GM19324 (cell line): ENCODE results near the gene INPP5K.
"Not testable (repeated sequence)": the region's sequence is repeated elsewhere in the genome, so short reads cannot be mapped to it uniquely, and the experiment has no call there.

Experiments
- ATAC-seq: cut with Tn5 transposase; IDR thresholded peaks from one replicate; pipeline ENCODE4 v1.9.1; 2021; ENCODE audit warnings: mild to moderate bottlenecking, moderate library complexity; ENCODE audit not compliant: unreplicated experiment, low FRiP score

INPP5K gene

GRCh38 chr17:1508709-1509108 lies 7.7 kb downstream of the INPP5K start:
- not testable (repeated sequence) for ATAC-seq

DNA sequence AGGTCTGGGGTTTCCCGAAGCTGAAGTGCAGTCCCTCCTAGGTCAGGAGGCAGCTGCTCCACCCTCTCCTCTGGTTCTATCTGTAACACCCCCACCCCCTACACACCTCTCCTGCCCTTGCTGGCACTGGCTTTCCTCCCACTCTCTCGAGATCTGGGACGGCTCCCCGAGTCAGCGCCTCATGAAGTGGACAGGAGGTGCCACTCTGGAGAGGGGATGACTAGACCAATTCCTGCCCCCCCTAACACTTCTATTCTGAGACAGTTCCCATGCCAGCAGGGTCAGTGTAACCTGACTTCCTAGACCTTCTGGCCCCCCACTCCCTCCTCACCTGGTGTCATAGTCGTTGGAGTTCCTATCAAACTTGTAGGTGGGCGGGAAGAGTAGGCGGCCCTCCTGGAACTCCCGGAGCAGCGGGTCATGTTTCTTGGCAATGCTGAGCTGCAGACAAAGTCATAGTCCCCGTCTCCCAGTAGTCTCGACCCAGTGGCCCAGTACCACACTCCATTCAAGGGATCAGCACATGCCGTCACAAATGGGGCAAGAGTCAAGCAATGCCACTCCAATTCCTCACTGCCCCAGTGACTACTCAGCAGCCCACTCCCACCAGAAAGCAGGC lies 9.7 kb downstream of the INPP5K start:
- ATAC-seq, result no peak

DNA sequence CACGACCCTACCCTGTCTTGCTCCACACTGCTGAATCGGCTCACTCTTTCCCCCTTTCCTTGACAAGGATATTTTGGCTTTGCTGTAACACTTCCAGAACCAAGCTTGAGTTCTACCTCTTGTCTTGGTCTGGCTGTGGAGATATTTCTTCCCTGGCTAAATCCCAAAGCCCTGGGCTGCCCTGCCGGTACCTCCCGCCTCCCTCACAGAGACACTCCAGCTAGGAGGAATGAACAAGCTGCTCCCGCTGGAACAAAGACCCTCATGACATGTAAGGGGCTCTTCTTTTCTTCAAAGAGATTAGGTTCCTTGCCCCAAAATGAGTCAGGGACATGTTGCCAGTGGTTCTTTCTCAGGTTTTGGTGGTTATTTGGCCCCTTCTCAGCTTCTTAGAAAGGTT lies 10.8 kb downstream of the INPP5K start:
- ATAC-seq, result no peak

GRCh38 chr17:1504866-1505265 lies 11.5 kb downstream of the INPP5K start:
- no peak for ATAC-seq

- ATAC-seq, result no peak
These were observed 12.7 kb downstream of the INPP5K start for GRCh38 chr17:1503699-1504098.

GRCh38 chr17:1498869-1499268 lies 17.5 kb downstream of the INPP5K start:
- no peak for ATAC-seq

- no peak for ATAC-seq
These were observed 18.2 kb downstream of the INPP5K start for GRCh38 chr17:1498233-1498632.

- ATAC-seq, result no peak
These were observed 18.6 kb downstream of the INPP5K start for GRCh38 chr17:1497831-1498230.

- ATAC-seq, result no peak
These were observed 19.5 kb downstream of the INPP5K start for GRCh38 chr17:1496869-1497268.

- ATAC-seq, result no peak
These were observed 21.0 kb downstream of the INPP5K start for GRCh38 chr17:1495265-1495989.

- ATAC-seq, result no peak
These were observed 21.6 kb downstream of the INPP5K start for GRCh38 chr17:1494736-1495253.

DNA sequence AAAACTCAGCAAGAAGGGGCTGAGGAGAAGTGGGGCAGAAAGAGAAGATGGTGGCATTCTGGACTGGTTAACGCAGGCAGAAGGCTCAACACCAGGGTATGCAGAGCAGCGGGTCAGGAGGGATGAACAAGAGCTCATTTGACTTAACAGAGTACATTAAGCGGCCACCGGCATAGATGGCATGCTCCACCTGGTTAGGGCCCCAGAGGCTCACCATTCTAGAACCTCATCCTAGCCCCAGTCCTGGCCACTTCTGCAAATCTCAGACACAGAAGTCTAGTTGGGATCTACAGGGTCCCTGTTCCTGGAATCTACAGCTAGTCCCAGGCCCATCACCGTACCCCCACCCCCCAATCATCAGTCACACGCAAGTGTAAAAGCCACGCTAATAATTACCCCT lies 22.2 kb downstream of the INPP5K start:
- no peak for ATAC-seq

DNA sequence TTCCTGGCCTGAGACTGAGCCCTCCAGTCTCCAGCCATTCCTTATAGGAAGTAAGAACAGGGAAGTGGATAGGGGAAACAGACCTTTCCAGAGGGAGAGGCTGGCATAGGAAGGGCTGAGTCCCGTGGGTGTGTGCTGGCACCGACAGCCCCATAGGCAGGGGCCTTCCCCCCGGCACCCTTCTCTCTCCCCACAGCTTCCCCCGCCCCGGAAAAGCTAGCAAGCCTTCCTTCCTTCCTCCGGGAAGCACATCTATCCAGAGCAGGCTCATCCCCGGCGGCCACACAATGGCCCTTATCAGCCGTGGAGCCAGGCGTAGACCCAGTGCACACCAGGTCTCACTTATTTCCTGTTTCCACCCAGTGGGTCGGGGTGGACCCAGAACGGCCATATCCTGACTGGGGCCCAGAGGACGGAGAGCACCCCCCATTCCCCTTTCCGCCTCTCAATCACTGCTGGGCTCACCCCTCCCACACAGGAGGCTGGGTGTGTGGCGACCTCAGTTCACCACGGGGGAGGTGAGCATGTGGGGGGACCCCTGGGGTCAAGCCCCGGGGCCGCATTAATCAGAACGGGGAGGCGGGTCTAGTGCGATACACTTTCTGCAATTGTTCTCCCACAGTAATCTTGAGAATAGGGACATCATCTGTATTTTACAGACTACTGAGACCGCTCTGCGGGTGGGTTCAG lies 23.0 kb downstream of the INPP5K start:
- no peak for ATAC-seq

DNA sequence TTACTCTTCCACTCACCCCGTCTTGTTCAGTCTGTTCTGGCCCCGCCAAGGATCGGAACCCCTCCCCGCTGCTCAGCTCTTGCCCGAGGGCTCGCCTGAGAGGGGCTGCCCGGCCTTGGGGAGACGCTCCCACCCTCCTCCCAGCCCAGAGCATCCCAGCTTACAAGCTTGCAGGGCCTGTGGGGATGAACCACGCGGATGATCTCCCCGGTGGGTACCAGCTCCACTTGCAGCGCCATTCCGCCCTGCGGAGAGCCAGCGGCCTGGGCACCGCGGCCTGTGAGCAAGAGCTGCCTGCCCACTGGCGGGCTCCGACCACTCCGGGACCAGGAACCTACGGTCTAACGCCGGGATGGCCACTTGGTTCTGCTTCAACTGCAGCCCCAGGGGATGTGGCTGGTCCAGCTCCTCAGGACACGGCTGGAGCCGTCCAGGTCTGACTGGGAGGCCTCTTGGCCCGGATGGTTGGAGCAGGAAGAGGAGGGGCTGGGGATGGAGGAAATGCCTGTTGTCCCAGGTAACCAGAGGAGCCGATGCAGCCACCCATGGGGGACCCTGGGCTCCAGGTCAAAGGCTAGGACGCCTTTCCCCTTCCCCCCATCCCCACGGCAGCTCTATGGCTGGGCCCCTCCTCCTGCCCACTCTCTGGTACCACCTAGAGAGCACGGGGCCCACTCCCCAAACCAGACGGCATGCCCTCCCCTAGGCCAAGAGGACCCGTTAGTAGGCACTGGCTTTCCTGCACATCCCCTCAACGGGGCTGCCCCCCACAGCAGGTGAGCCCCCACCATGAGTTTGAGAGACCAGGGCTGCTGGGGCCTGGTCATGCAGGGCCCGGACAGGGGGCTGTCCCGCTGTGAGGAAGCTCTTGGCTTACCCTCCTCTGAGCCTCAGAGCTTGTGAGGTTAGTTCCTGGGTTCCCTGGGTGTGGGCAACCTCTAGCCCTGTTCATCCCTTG lies 23.9 kb downstream of the INPP5K start, which contains the start of gene MYO1C:
MYO1C (minus strand) TSS at position 438 of the 958 bp plus-strand sequence; CDS start at position 239, 199 bp downstream.
- no peak for ATAC-seq

GRCh38 chr17:1491443-1492248 lies 24.8 kb downstream of the INPP5K start:
- peak; percentile 50 for ATAC-seq

GRCh38 chr17:1490643-1491442 lies 25.6 kb downstream of the INPP5K start:
- peak; percentile 50 for ATAC-seq

GRCh38 chr17:1488826-1489270 lies 27.6 kb downstream of the INPP5K start:
- ATAC-seq, result no peak
